HG02642 (cell line): Measurements from ENCODE around the gene TSC1.
"Not testable (repeated sequence)": the region's sequence is repeated elsewhere in the genome, so short reads cannot be mapped to it uniquely, and the experiment has no call there.

Source experiments
- ATAC-seq: cut with Tn5 transposase; IDR thresholded peaks from one replicate; pipeline ENCODE4 v1.9.1; 2021; ENCODE audit warnings: mild to moderate bottlenecking; ENCODE audit not compliant: unreplicated experiment, poor library complexity

The TSC1 gene

DNA sequence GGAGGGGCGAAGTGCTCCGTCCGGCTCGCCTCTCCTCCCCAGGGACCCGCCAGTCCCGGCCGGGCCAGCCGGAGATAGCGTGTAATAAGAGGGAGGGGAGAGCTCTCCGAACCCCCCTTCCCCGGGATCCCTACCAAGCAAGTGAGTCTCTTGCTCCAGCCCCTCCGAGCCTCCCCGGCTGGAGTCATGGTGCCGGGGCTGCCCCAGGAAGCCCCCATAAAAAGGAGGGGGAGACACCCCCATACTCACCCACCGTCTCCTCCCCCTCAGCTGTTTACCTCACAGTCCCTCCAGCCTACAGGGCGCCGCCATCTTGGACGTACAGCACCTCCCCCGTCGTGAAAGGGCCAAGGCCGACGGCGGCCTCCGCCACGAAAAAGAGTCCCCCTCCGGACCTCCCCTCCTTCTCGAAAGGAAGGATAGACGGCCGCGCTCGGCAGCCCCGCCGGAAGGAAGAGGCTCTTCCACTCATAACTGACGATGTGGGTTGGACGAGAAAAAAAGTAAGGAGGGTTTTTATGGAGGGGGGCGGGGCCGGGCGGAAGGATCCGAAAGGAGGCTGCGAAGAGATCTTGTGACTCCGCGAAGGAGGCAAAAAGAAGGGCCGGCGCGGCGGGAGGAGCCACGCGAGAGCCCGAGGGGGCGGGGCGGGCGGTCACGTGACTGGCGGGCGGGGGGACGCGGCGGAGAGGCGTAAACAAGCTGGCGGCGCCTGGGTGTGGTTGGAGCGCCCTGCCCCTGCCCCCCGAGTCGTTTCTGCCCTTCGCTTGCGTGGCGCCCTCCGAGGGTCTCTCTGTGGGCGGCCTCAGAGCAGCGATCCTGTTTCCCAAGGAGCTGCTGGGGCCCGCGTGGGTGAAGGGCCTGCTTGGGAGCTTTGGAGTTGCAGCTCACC, at the start of gene TSC1:
TSS of gene TSC1 (minus strand) at position 323 of the 892 bp plus-strand sequence. CDS start 15,744 bp downstream, outside the sequence.
- ATAC-seq, result peak; percentile 75

DNA sequence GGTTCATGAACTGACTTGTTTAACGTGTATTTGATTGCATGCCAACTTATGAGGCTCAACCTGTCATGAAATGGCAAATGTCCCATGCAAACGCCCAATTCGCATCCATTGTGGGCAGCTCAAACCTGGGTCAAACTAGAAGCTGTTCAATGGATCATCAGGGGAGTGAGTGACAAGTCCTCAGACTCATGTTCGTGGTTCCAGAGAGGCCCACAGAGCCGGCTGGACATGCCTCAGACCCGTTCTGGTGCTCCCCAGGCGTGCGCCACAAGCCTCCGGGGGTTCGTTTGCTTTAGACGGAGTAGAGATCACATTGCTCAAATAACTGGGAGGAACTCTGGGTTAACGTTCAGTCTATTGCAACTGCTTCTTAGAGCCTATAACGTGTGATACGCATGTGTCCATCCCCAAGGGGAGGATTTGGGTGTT, 49.1 kb upstream of the TSC1 start:
- no peak for ATAC-seq

GRCh38 chr9:132991351-132992300, 47.2 kb upstream of the TSC1 start:
- ATAC-seq, result no peak

DNA sequence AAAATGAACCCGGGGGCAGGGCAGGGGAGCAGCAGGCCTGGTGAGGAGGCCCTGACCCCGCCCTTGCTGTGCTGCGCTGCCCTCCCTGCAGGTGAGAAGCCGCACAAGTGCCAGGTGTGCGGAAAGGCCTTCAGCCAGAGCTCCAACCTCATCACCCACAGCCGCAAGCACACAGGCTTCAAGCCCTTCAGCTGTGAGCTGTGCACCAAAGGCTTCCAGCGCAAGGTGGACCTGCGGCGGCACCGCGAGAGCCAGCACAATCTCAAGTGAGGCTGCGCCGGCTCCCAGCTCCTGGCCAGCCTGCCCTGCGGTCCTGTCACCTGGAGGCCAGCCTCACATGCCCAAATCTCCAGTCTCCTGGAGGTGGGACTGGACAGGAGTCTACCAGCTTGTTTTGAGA, 46.4 kb upstream of the TSC1 start:
- no peak for ATAC-seq

- ATAC-seq, result not testable (repeated sequence)
Observed at GRCh38 chr9:132989998-132990557, 45.7 kb upstream of the TSC1 start.

GRCh38 chr9:132989414-132989996, 45.1 kb upstream of the TSC1 start:
- no peak for ATAC-seq

- ATAC-seq, result no peak
Observed at GRCh38 chr9:132989014-132989310, 44.5 kb upstream of the TSC1 start.

- no peak for ATAC-seq
Observed at GRCh38 chr9:132988244-132989013, 44.0 kb upstream of the TSC1 start.

DNA sequence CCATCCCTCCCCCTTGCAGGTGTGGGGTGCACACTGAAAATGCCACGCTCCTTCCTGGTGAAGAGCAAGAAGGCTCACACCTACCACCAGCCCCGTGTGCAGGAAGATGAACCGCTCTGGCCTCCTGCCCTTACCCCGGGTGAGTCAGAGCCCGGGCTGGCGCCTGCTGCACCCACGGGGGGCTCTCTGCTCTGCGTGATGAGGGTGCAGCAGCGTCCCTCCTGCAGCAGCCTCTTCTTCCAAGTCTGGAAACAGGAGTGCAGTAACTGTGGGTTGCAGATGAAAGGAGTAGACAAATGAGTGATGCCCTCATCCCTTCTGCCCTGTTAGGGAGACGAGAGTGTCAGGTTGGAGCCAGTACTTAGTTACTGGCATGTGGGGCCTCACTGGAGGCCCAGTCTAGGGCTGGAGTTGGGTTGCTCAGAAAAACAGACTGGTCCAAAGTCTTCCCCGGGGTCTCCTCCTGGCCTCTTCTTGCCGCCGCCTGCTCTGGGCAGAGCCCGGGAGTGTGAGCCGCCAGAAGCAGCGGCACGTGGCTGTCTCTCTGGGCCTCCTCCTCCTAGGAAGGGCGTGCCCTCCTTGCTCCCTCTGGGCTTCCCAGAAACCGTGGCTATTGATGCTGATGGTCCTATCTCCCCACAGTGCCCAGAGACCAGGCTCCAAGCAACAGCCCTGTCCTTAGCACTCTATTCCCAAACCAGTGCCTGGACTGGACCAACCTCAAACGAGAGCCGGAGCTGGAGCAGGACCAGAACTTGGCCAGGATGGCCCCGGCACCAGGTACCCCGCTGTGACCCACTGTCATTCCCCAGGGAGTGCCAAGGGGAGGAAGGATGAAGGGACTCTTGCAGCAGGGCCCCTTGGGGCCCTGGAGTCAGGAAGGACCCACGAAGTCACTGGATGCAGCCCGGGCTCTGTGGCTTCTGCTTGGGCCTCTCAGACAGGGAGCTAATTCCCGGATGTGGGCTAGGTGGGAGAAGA, 42.5 kb upstream of the TSC1 start:
- no peak for ATAC-seq

DNA sequence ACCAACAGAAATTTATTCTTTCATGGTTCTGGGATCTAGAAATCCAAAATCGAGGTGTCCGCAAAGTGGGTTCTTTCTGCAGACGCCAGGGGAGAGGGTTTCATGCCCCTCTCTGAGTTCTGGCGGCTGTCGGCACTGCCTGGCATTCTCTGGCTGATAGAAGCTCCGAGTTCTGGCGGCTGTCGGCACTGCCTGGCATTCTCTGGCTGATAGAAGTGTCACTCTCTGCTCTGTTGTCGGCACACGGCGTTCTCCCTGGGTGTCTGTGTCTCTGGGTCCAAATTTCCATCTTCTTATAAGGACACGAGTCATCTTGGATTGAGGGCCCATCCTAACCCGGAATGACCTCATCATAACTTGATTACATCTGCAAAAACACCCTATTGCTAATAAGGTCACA, 41.7 kb upstream of the TSC1 start:
- ATAC-seq, result no peak

DNA sequence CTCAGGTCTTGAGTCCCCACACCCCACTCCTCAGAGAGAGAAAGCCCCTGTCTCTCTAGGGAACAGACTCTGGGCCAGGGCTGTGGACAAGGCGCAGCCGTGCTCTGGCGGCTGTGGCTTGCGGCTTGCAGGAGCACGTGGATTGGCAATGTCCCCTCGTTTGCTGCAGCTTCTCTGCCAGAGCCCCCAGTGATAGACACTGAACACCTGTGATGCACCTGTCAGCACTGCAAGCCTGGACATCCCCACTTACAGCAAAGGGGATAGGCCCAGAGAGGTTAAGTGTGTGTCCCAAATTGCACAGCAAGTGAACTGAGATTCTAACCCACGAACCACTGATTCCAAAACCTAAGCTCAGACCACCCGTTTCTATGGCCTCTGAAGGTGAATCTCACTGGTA, 41.1 kb upstream of the TSC1 start:
- no peak for ATAC-seq

DNA sequence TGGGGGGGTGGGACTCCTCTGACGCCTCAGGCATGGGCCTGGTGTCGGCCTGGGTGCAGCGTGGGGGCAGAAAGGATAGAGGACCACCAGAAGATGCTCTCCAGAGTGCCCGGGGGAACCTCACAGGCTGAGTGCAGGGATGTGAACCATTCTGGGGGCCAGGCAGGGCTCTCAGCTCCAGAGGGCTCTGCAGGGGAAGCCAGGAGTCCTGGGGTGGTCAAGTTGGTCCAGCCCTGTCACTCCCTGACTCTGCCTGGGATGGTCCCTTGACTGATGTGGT, 40.6 kb upstream of the TSC1 start:
- ATAC-seq, result no peak

GRCh38 chr9:132984202-132985070, 40.0 kb upstream of the TSC1 start:
- no peak for ATAC-seq

DNA sequence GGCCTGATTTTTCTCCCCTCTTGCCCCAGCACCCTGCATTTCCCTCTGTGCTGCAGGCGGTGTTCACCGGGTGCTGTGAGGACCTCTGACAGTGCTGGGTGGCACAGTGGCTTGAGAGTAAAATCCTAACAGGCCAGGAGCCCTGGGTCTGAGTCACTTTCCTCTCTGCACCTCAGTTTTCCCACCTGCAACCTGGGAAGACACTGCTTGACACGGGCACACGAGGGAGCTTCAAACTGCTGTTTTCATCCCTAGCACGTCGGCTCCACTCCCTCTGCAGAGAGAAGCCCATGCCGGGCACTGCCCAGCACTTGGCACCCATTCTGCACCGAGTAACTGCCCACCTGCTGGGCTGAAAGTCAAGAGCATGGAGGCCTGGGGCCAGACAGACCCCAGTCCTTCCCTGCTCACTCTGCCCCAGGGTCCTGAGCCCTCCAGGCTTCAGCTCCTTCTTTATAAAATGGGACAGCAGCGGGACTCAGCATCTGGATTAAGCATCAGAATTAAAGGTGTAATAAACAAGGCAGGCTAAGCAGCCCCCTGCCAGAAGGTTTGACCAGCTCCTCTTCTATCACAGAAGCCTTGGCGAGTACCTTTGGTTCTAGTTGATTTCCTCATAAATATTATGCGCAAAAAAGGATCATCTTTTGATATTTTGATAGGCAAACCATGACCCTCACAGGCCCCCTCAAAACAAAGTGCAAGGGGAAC, 39.2 kb upstream of the TSC1 start:
- no peak for ATAC-seq

DNA sequence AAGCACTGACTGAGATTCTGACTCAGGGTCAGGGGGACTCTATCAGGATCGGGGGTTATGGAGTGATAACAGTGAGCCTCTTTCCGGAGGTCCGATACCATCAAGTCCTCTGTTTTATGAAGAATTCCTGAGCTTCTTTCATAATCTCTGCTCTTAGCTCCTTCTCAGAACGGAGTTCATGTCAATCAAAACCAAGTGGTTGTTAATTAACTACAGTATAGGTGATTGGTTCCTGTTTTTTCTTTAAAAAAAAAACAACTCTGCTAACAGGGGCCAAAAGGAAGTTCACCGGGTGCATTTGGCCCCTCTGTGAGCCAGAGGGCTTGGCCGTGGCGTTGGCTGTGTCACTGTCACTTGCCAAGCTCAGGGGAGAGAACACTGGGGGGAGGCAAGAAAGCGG, 38.0 kb upstream of the TSC1 start:
- no peak for ATAC-seq

- no peak for ATAC-seq
Observed at GRCh38 chr9:132980157-132980556, 35.7 kb upstream of the TSC1 start.

GRCh38 chr9:132978451-132979131, 34.2 kb upstream of the TSC1 start, which contains the start of gene GFI1B:
Gene GFI1B (plus strand): TSS chr9:132978694. CDS start chr9:132986679, 7,985 bp downstream.
- no peak for ATAC-seq
